Transverse colon (tissue), 3 donors: ENCODE measurements around the gene GCNA.

Experiments
- CTCF ChIP-seq, 5 experiments: fragments of 200-600 bp in 3 of 5; fragments of 450-650 bp in 2 of 5; sonication (generic) in 3 of 5; IDR thresholded peaks; 1 replicate in 2 of 5; 2 replicates in 3 of 5; pipeline ENCODE4 v1.5.1; 2016 to 2017; ENCODE audit warnings: antibody characterized with exemption in 5 of 5, inconsistent platforms in 3 of 5, mild to moderate bottlenecking in 2 of 5, moderate library complexity in 1 of 5
- EP300 ChIP-seq: sonication (generic); formaldehyde crosslinking; IDR thresholded peaks from one replicate; pipeline ENCODE4 v1.6.1; 2017; ENCODE audit warnings: antibody characterized with exemption, low read depth
- POLR2A ChIP-seq: fragments of 450-650 bp; IDR thresholded peaks from one replicate; pipeline ENCODE4 v1.6.1; 2016; ENCODE audit warnings: antibody characterized with exemption, mild to moderate bottlenecking, moderate library complexity

GRCh38 chrX:71625471-71625870, 47.2 kb downstream of the GCNA start:
- TF ChIP-seq CTCF (IDR thresholded peaks at IDR 0.05) (no peak), EP300 (no peak), POLR2A (no peak)
